ENCODE measurements around the gene ATP5PO.

Gene ATP5PO, protein sequence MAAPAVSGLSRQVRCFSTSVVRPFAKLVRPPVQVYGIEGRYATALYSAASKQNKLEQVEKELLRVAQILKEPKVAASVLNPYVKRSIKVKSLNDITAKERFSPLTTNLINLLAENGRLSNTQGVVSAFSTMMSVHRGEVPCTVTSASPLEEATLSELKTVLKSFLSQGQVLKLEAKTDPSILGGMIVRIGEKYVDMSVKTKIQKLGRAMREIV

DNA sequence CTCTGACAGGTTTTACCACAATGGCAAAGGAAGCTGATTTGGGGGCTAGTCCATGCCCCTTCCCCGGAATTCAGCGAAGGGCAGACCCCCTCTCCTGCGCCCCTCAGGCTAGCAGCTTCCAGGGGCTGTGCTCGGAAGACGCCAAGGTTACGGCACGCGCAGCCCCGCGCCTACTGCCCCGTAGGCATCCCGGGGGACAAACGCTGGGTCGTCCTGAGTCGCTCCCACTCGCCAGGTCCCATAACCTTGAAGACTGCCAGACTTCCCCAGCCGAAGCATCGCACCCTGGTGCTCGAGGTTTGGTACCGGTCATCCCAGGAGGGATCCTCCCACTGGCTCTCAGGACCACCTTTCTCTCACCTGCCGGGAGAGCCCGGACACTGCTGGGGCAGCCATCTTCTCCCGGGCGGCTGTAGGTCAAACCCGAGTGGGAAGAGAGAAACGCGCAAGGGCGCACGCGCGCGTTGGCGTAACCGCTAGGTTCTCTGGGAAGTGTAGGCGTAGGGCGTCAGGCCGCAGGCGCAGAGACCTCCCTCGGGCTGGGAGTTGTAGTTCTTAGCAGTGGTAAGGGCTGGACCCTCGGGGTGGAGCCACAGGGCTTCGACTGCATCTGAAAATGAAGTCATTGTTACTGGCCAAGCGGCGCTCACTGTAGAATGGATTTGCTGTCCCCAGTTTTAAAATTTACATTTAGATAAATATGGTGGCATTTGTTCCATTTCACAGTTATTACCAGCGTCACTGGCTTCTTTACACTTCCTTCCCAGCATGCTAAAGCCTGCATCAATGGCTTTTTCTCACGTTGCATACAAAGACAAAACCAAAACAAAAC lies at the start of gene ATP5PO:
ATP5PO (minus strand) TSS at position 437 of the 832 bp plus-strand sequence; CDS start at position 396, 41 bp downstream.
- peak; percentile 96 for DNase-seq (ENCODE audit: low spot score)

DNA sequence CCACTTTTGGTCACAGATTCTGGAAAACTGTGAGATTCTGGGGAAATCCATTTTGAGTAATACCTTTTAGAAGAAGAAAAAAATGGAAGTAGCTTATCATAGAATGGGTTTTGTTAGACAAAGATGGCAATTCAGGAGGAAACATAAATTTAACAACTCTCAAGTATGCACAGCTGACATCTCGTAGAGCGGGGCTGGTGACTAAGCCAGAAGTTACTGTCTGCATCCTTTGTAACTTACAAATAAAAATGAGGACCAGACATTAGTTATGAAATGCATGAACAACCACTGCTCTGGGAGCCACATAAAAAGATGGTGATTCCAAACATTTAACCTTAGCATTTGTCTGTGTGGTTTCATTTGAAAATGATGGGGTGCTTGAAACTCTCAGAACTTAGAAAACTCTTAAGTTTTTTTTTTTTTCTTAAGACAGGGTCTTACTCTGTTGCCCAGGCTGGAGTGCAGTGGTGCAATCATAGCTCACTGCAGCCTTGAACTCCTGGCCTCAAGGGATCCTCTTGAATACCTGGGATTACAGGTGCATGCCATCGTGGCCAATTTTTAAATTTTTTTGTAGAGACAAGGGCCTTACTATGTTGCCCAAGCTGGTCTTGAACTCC lies 49.2 kb upstream of the ATP5PO start:
- DNase-seq (ENCODE audit: low spot score), result no peak

DNA sequence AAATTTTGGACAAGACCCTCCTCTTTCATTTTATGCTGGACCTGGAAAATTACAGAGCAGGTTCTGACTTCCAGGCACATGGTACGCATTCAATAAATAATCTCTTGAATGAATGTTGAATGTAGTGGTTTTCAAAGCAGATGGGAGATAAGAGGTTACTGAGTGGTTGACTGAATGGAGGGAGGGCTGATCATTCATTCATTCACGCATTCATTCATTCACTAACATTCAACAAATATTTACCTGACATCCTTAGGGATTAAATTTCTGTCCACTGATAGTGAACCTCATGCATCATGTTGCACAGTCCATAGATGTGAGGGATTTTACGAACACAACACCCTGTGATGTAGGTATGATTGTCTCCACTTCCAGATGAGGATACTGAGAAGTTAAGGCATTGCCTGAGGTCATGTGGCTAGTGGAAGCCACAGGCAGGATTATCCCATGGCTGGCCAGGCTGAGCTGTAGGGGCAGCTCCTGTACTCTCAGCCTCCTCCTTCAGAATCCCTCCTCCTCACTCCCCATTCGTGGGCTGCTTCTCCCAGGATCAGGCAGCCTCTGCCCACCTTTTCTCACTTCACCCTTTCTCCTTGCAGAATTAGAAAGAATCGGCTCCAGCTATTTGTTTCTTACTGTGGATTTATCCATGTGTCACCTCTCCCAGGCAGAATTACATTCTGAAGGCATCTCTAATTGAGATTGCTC lies 48.4 kb upstream of the ATP5PO start:
- DNase-seq (ENCODE audit: low spot score), result no peak

DNA sequence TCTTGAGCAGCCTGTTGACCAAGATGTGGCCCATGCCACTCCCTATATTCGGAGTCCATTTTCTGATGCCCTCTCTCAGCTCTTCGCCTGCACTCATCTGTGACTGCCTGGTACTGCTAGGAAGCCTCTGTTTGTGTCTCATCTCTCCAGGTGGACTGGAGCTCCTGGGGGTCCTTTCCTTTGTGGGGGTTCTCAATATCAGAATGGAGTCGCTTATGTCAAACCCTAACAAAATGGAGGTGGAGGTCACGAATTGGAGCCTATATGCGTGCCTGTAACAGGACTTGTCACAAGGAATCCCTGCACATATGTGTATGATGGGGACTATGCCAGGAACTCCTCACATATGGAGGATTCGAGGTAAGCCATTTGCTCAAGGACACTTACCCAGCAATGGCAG lies 46.7 kb upstream of the ATP5PO start:
- no peak for DNase-seq (ENCODE audit: low spot score)

DNA sequence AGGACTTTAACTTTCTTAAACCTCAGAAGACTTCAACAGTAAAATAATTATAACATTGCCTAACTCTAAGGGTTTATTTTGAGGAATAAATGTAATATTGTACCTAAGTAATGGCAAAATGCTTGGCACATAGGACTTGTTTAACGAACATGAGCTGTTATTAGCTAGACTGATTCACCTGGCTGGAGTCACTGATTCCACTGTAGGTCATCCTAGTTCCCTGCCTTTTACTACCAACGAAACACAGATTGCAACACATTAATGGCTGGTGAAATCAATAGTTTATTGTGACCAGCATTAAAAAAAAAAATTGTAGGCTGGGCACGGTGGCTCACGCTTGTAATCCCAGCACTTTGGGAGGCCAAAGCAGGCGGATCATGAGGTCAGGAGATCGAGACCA lies 45.5 kb upstream of the ATP5PO start:
- DNase-seq (ENCODE audit: low spot score), result no peak

DNA sequence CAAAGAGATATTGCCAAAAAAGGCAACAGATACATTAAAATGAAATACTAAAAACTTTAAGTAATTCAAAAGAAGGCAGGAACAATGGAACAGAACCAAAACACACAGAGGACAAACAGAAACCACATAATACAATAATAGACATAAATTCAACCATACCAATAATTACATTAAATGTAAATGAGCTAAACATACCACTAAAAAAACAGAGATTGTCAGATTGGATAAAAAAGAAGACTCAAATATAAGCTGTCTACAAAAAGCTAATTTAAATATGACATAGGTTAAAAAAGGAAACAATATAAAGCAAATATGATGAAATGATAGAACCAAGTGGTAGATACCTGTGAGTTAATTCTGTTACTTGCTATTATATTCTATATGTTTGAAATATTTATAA lies 44.1 kb upstream of the ATP5PO start:
- DNase-seq (ENCODE audit: low spot score), result no peak

DNA sequence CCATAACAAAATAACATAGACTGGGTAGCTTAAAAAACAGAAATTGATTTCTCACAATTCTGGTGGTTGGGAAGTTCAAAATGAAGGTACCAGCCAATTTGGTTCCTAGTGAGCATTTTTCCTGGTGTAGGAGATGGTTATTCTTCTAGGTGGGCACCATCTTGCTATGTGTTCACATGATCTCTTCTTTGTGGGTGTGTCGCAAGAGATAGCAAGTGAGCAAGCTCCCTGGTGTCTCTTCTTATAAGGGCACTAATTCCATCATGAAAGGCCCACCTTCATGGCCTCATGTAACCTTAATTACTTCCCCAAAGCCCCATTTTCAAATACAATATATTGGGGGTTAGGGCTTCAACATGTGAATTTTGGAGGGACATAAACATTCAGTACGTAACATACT lies 38.8 kb upstream of the ATP5PO start:
- DNase-seq (ENCODE audit: low spot score), result no peak

DNA sequence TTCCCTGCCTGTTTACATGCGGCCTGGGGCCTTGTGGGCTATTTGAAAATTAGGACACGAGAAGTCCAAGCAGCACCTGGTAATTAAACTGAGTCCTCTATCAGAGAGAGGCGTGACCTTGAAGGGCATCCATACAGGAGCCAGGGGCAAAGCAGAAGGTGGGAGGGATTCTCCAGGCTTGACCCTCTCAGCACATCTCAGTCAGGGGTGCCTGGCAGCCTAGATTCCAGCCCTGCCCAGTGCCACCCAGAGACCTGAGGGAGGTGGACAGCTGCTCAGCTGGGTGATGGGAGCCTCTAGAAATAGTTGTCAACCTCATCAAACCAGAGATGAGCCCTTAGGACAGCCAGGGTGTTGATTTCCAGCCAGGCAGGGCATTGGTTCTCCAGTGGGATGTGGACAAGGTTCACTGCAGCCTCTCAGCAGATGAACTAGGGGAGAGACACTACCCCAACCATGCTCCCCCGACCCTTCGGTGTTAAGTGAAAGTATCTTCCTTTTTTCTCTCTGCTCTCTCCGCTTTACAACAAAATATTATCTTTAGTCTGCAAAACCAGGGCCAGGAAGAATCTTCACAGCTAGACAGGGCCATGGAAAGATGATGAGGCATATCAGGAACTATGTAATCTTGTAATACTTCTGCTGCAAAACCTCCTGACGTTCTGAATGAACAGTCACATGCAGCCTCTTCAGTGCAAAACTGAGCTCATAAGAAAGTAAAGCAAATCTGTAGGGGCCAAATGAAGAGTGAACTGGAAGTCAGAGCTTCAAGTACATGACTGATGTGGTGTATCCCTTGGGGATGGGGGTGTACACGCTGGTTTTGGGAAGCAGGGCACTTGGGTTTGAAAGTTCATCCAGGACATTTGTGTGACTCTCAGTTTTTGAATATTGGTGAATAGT lies 35.9 kb upstream of the ATP5PO start:
- no peak for DNase-seq (ENCODE audit: low spot score)

DNA sequence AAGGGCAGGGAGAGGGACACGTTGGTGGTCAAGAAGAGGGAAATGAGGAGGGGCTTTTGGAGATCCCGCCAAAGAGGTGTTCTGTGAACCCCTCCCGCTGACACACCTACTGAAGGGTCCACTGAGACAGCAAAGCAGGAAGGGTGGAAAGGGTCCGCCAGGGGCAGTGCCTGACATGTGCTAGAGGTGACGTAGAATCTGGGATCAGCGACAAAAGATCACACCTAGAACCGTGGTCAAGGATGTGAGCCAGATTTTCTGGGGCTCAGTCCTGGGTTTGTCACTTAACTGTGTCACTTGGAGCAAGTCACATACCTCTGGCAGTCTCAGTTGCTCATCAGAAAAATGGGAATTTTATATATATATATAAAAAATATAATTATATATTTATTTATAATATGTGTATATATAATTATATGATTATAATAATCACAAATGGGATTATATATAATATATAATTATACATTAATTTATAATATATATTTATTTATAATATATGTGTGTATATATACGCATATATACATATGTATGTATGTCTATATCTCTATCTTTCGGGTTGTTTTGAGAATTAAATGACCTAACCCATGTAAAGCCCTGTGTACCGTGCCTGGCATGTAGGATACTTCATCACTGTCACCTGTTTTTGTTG lies 35.0 kb upstream of the ATP5PO start:
- DNase-seq (ENCODE audit: low spot score), result peak; percentile 31

DNA sequence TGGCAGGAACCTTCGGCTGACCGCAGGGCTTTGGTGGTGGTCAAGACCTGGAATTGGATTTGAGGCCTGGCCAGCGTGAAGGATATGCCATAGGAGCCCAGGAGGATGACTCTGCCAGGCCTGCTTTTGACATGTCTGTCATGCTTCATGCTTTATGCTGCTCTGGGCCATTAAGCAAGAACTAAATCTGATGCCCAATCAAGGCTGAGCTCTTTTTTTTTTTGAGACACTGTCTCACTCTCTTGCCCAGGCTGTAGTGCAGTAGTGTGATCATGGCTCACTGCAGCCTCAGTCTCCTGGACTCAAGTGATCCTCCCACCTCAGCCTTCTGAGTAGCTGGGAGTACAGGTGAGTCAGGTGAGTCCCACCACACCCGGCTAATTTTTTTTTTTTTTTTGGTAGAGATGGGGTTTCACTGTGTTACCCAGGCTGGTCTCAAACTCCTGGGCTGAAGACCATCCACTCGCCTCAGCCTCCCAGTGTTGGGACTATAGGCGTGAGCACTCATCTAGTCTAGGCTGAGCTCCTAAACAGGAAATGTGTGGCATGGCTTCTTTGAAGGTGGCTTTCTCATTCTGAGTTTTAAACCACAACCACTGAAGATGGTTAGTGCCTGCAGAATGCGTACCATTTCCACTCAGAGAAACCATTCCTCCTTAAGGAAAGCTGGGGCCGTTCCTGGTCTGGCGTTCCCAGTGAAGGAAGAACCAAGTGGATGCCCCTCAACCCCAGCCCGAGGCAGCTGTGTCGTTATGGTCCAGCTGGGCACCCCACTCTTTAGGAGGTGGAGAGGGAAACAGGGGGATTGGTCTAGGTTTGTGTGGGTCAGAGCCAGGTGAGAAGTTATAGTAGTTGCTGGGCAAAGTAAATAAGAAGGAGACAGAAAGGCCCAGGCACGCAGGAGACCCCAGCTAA lies 34.2 kb upstream of the ATP5PO start:
- peak; percentile 83 for DNase-seq (ENCODE audit: low spot score)

DNA sequence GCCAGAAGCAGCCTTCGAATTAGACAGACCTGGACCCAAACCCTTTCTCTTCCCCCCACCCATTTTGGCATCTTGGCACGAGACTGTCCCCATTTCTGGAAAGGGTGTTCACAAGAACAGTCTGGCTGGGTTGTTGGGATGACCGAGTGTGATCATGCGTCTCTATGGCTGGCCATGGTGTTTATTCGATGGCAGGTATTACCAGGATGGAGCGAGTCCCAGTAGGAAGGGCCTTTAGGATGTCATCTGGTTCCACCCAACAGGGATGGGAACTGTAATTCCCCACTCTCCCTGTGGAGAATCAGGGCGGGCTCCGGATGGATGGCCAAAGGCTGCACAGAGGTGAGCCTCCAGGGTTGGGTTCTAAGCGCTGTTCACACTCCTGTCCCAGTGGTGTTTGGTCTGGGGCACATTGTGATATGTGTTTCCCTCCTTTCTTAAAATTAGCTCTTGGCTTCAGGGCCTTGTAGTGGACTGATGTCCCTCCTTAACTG lies 33.4 kb upstream of the ATP5PO start:
- no peak for DNase-seq (ENCODE audit: low spot score)

DNA sequence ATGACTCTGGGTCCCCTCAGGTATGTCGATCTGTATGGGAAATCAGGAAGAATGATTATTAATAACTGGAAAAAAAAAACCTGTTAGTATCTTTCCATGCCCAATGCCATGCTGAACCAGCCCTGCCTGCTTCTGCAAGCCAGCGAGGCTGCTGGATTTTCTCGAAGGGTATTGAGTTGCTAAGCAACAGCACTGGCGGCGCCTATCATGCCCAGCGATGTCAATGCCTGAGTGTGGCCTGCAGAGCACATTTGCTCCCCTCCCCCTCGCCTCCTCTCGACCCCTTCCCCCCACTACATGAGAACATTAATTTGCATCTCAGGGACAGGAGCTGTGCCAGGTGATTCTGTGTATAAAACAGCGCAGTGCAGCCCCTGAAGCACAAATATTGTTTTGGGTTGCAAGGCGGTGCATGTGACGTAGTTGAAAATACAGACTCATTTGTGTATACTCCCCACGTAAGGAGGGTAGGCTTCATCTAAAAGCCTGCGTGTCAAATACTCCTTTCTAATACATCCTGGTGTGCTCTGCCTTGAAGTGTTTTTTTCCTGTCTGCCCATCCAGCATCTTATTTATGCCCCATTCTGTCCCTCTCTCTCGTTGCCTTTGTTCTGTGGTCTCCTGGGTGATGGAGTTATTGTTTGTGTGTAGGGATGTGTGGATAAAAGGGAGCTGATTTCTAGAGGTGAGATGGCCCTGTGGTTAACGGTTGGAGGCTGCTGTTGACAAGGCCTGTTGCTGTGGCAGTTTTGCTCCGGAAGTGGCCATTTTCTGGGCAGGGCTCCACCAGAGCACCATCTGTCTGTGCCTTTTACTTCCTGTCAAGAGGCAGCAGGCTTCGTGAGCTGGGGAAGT lies 32.7 kb upstream of the ATP5PO start:
- DNase-seq (ENCODE audit: low spot score), result peak; percentile 93

DNA sequence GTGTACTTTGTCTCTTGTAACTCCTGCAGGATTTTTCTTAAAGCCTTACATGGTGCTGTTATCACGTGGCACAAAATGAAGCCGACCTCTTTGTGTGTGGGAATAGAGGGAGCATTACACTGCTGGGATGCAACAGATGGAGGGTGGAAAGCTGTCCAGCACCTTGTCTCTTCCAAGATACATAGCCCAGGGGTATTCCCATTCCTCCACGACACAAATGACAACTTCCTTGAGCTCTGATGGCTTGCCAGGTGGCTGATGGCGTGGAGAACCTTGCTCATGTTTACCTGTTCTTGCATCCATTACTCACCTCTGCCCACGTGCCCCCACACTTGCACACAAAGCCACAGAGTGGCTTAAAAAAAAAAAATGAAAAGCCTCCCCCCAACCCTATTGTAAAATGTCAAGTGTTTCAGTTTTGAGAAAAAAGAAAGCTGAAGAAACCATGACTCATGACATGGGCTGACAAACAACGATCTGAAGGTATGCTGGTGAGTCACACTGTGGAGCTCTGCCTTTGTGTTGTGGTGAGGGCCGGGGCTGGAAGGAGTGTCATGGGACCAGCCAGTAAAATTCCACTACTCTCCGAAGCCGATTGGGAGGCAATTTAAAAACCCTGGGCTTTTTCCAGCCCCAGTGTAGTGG lies 32.0 kb upstream of the ATP5PO start:
- DNase-seq (ENCODE audit: low spot score), result peak; percentile 95

DNA sequence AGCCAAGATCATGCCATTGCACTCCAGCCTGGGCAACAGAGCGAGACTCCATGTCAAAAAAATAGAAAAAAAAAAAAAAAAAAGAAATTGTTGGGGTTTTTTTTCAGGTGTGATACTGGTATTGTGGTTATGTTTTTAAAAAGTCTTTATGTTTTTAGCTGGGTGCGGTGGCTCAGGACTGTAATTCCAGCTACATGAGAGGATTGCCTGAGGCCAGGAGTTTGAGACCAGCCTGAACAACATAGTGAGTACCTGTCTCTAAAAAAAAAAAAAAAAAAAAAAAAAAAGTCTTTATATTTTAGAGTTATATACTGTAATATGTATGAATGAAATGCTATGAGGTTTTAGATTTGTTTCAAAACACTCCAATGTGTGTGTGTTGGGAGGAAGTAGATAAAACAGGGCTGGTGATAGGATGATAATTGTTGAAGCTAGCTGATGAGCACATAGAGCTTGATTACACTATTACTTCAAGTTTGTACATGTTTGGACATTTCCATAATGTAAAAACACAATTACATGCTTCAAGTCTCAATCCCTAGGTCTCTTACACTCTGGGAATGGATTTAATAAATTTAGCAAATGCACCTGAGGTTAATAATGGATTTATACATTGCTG lies 30.2 kb upstream of the ATP5PO start:
- DNase-seq (ENCODE audit: low spot score), result no peak

DNA sequence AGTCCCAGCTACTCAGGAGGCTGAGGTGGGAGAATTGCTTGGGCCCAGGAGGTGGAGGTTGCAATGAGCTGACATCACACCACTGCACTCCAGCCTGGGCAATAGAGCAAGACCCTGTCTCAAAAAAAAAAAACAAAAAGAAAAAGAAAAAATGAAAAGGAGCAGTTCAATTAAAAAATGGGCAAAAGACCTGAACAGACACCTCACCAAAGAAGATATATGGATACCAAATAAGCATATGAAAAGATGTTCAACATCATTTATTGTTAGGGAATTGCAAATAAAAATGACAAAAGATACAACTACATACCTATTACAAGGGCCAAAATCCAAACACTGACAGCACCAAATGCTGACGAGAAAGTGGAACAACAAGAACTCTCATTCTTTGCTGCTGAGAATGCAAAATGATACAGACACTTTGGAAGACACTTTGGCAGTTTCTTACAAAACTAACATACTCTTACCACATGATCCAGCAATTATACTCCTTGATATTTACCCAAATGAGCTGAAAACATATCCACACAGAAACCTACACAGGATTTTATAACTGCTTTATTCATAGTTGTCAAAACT lies 28.7 kb upstream of the ATP5PO start:
- no peak for DNase-seq (ENCODE audit: low spot score)

DNA sequence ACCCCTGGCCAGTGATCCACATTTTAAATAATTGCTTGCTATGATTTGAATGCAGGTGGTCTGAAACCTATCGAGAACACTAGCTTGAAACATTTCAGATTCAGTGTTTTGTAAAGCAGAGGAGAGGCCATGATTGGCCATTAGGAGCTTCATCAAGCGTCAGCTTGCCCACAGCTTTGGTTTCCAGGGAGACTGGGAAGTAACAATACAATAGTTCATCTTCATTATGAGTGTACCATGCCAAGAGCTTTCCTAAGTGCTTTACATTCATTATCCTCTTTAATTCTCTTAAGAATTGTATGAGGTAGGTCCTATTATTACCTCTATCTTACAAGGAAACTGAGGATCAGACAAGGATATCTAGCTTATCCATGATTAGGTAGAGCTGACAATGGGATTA lies 27.7 kb upstream of the ATP5PO start:
- DNase-seq (ENCODE audit: low spot score), result no peak

DNA sequence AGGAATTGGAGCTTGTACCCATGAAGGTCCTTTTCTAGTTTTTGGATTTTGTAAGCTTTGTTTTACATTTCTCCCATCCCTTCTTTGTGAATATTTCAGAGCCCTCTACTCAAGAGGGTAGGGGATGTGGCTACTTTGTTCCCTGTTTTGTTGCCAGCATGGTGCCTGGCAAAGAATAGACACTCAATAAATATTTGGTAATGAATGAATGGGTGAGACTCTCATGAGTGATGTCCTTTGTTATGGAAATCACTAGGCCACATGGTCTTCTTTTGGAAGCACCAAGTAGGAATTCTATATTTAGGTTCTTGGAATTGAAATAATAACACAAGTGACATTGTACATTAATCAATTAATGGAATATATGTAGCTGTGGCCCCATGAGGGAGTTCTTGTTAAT lies 26.8 kb upstream of the ATP5PO start:
- DNase-seq (ENCODE audit: low spot score), result no peak

DNA sequence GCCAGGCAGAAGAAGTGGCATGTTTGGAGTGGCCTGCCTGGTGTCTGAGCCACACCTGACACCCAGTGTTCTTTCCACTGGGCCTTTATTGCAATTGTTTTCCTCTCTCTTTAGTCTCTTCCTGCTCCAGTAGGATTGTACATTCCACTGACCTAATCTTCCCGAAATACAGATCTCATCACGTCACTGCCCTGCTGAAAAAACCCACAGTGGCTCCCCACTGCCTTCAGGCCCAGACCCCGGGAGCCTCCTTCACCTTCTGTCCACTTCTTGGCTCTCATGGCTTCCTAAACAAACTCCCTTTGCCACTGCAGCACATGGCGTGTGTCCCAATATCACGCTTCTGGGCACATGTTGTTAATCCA lies 25.3 kb upstream of the ATP5PO start:
- DNase-seq (ENCODE audit: low spot score), result no peak
